GM12873 (cell line): ENCODE measurements around the gene MICAL3.

Experiments used
- TF ChIP-seq, protein P1 (sequence below): IDR thresholded peaks from 2 replicates; pipeline ENCODE4 v1.5.1; 2012; ENCODE audit warnings: low read depth, mild to moderate bottlenecking, moderate library complexity, low read length, control low read depth; ENCODE audit not compliant: insufficient read depth; ENCODE audit errors: missing control alignments

Gene MICAL3

DNA sequence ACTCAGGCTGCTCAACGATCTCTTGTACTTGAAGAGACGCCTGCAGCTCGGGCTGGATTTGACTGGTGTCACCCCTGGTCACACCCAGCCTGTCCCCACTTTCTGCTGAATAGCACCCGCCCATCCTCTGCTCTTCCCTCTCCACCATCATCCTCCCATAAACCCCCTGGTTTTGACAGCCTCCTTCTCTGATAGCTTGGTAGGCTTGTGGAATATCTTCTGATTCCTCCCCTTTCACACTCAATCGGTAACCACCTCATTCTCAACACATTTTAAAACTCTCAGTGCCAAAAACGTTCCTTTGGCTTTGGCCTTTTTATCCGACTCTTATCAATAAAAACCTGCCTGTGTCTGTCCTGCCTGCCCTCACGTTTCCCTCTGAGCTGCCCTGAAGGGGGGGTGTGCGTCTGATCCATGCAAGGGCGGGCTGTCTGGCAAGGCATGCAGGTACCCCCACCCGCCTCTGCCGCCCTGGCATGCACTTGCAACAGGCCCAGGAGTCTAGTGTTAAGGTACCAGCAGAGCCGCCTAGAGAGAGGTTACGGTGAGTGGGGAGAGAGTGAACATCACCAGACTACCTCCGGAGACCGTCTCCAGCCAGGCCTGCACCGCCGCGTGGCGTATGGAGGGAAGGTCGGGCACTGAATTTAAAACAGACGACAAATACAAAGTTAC, 198.3 kb downstream of the MICAL3 start:
- TF ChIP-seq, protein P1, sequence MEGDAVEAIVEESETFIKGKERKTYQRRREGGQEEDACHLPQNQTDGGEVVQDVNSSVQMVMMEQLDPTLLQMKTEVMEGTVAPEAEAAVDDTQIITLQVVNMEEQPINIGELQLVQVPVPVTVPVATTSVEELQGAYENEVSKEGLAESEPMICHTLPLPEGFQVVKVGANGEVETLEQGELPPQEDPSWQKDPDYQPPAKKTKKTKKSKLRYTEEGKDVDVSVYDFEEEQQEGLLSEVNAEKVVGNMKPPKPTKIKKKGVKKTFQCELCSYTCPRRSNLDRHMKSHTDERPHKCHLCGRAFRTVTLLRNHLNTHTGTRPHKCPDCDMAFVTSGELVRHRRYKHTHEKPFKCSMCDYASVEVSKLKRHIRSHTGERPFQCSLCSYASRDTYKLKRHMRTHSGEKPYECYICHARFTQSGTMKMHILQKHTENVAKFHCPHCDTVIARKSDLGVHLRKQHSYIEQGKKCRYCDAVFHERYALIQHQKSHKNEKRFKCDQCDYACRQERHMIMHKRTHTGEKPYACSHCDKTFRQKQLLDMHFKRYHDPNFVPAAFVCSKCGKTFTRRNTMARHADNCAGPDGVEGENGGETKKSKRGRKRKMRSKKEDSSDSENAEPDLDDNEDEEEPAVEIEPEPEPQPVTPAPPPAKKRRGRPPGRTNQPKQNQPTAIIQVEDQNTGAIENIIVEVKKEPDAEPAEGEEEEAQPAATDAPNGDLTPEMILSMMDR: no peak

DNA sequence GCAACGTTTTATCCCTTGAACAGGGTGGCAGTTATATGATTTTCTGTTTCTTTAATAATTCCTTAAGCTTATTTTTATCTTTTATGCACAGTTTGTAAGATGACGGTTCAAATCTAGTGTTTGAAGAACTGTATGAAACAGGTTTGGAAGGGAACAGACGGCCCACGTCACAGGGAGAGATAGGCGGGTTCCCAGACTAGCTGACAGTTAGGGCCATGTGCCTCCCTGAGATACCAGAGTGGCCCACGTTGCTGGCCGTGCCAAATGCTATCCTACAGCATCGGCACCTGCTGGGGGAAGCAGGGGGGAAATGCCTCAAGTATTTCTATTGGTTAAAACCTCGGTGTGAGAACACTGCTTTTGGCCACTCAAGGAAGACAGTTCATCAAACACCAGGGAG, 199.9 kb downstream of the MICAL3 start:
- TF ChIP-seq, protein P1: no peak

DNA sequence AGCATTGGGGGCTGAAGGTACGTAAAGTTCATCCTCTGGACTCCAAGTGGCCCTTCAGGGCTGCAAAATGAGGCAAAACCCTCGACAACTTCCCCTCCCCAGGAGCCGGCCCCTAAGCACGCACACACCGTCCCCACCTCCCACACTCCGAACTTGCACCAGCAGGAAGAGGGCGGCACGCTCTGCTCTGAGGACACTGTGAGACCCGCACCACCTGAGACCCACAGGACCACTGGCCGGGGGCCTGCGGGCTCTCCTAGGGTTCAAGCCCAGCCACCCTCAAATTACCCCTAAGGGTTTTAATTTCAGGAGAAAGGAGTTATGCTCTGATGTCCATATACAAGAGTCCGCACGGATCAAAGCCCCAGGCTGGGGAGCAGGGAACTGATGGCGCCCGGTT, 200.4 kb downstream of the MICAL3 start:
- TF ChIP-seq, protein P1: no peak

DNA sequence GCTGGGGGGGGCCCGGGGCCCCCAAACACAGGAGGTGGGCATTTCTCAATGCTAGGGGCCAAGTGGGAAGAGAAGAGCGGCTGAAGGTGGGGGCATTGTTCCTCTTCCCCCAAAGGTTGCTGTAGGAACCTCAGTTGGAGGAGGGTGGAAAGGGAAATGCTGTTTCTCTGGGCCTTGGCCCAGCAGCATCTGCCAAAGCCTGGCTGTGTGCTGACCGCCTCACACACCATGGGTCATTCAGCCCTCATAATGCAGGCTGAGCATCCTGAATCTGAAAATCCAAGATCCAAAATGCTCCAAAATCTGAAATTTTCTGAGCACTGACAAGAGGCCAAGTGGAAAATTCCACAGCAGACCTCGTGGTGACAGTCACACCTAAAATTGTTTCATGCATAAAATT, 201.1 kb downstream of the MICAL3 start:
- TF ChIP-seq, protein P1: no peak

DNA sequence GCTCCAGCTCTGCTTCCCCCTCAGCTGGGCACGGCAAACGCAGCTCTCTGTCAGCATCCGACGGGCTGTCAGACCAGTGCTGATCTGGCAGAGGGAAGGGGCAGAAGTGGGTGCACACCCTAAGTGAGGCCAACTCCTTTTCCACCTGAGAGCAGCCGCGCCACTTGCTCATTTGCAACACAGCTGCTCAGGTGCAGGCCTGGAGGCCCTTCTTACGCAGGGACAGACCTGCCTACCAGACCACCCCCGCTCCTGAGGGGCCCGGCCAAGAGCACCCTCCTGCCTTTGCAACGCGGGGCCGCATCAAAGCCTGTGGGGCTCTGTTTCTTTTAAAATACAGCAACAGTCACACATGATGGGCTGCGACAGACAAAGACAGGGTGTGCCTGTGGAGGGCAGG, 202.3 kb downstream of the MICAL3 start:
- TF ChIP-seq, protein P1: no peak

DNA sequence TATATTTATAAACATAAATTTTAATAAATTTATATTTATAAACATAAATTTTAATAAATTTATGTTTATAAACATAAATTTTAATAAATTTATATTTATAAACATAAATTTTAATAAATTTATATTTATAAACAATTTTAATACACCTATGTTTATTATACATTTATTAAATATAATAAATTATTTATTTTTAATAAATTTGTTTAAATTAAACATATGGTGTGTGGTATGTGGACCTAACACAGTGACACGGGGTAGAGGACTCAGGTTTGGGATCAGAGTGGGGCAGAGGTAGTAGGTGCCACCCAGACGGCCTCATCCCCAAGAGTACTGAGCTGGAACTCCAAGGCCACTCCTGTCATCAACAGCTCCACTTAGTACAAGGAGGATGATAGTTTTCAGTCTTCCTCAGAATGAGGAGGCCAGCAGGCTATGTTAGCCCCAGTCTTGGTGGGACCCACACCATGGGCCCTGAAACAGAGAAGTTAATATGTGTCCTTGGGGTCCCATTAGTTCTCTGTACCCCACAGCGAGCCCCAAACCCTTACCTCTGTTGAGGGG, 203.4 kb downstream of the MICAL3 start:
- TF ChIP-seq, protein P1: no peak

DNA sequence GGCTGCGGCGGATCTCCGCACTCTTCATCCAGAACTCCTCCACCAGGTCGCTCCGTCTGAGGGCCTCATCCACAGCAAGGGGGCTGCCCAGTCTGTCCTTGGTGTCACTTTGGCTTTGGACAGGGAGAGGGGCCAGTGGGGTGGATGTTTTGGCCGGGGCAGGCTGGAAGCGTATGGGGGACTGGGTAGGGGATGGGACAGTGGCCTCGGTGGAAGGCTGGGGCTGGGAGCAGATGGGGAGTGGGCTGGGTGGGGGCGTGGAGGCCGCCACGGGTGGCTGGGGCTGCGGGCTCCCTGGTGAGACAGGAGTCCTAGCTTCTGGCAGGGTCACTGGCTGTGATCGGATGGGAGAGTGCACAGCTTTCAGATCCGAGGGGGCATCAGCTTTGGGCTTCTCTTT, 205.7 kb downstream of the MICAL3 start:
- TF ChIP-seq, protein P1: no peak

DNA sequence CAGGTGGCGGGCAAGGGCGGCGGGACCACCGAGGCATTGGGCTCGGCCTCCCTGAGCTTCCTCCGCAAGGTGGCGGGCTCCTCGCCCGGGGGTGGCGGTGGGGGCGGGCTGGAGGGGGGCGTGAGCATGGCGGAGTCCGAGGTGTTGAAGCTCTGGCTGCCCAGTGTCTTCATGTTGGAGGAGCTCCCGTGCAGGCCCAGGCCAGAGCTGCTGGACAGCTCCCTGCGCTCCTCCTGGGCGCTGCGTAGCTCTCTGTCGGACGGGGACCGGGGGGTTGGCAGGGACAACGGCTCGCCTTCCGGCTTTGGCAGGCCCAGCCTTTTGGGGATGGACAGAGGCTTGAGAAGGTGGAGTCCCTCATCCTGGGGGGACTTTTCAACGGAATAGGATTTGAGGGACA, 206.2 kb downstream of the MICAL3 start:
- TF ChIP-seq, protein P1: no peak
